ENCODE measurements around the gene HAP1.

GRCh38 chr17:41748275-41748674 lies 13.8 kb upstream of the HAP1 start:
- TF ChIP-seq POLR2A (IDR thresholded peaks at IDR 0.05; ENCODE audit: low read length) (no peak), GATA1 (IDR thresholded peaks at IDR 0.05; ENCODE audit: low read depth, low read length) (no peak)
